Sigmoid colon (tissue), 4 donors: Measurements from ENCODE around the gene FRG2C.
"Not testable (repeated sequence)": the region's sequence is repeated elsewhere in the genome, so short reads cannot be mapped to it uniquely, and the experiment has no call there.

Experiments used
- CTCF ChIP-seq, 4 experiments: fragments of 450-650 bp in 3 of 4; fragments of 200-600 bp in 1 of 4; IDR thresholded peaks; one replicate each; pipeline ENCODE4 v1.5.1; 2016 to 2019; ENCODE audit warnings: antibody characterized with exemption in 4 of 4, mild to moderate bottlenecking in 3 of 4, moderate library complexity in 2 of 4
- POLR2A ChIP-seq, 2 donors: fragments of 450-650 bp; IDR thresholded peaks; one replicate each; pipeline ENCODE4 v1.6.1; 2016; ENCODE audit warnings: antibody characterized with exemption in 2 of 2, mild to moderate bottlenecking in 2 of 2, moderate library complexity in 2 of 2
- POLR2AphosphoS5 ChIP-seq, 4 donors: sonication (generic); formaldehyde crosslinking; IDR thresholded peaks; one replicate each; pipeline ENCODE4 v1.6.1; 2017; ENCODE audit warnings: antibody characterized with exemption in 4 of 4

- TF ChIP-seq POLR2A, POLR2AphosphoS5 (IDR thresholded peaks at IDR 0.05): not testable (repeated sequence)
- peak in 2 of 4 experiments; percentile 43 to 60 for TF ChIP-seq CTCF (IDR thresholded peaks at IDR 0.05)
Measured at GRCh38 chr3:75643031-75643800, 20.9 kb upstream of the FRG2C start.
